ENCODE results near the gene ITGA2. TPM values are rescaled to one million over a fixed set of nuclear protein-coding genes. Genes with fewer than 3 reads are reported as not detected.
A peak's percentile ranks its signal among the peaks of the same experiment; 100 is the strongest.

The ITGA2 gene
- total RNA-seq, 3 donors from 2014 or later, result 8.0 to 20.3 (median 17.6) TPM

DNA sequence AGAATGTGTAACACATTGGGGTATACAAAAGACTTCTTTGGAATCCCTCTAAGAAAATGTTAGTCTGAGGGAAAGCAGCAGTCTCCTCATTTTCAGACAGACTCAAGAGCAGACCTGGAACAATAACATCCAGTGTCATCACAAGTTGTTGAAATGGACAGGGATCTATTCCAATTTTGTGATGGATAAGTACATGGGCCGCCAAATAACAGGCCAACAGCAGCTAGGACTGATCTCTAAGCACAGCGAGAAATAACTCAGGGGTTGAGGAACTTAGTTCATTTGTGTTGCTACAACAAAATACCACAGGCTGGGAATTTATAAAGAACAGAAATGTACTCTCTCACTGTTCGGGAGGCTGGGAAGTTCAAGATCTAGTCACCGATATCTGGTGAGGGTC, 7.6 kb upstream of the ITGA2 start:
- ATAC-seq (no peak), DNase-seq (no peak)
- intact Hi-C loops (cut with DNase I, micrococcal nuclease), result no loop called here
- Histone ChIP-seq H3K4me3 (no peak overlapping the region), H3K9me3 (peaks cover under 1% of the 10 kb centered on the region), H3K4me1 (ENCODE audit: low read depth) (no peaks in the 10 kb centered on the region), H3K36me3 (ENCODE audit: low read depth) (no peaks in the 10 kb centered on the region)
- TF ChIP-seq, protein P1, sequence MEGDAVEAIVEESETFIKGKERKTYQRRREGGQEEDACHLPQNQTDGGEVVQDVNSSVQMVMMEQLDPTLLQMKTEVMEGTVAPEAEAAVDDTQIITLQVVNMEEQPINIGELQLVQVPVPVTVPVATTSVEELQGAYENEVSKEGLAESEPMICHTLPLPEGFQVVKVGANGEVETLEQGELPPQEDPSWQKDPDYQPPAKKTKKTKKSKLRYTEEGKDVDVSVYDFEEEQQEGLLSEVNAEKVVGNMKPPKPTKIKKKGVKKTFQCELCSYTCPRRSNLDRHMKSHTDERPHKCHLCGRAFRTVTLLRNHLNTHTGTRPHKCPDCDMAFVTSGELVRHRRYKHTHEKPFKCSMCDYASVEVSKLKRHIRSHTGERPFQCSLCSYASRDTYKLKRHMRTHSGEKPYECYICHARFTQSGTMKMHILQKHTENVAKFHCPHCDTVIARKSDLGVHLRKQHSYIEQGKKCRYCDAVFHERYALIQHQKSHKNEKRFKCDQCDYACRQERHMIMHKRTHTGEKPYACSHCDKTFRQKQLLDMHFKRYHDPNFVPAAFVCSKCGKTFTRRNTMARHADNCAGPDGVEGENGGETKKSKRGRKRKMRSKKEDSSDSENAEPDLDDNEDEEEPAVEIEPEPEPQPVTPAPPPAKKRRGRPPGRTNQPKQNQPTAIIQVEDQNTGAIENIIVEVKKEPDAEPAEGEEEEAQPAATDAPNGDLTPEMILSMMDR (IDR thresholded peaks at IDR 0.05), result no peak

DNA sequence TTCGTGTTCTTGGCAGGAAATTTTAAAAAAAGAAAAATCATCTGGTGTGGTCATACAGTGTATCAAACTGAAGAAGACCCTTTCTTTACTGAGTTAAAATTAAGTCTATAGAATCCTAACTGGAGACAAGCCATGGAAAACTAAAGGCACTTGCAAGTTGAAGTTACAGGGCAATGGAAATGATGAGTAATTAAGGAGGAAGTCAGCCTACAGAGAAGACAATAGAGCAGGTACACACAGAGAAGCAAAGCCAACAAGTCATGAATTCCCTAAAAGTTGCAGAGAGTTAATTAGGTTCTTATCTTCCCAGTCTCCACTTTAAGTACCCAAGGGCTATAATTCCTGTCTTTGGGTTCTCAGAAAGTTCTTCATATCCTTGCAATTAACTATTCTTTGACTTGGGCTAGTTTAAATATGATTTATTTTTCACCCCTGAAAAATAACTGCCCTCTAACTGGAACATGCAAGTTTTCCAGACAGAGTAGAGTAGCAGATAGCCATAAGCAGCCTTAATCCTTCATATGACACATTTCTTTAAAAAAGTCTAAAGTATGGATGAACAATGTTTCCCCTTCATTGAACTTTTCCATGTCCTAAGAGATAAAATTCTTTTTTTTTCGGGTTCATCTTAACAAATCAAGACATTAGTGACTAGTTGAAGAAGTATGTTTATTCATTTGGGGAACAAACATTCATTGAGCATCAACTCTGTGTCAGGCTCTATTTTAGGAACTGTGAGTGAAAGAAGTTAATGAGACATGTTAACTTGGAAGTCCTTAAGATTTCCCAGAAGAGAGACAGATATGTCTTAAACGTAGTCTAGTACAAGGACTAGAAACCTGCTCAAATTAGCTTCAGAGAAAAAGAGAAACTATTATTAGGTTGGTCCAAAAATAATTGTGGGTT, 5.2 kb upstream of the ITGA2 start:
- TF ChIP-seq, protein P1 (IDR thresholded peaks at IDR 0.05), result no peak
- Histone ChIP-seq H3K9me3 (no peaks in the 10 kb centered on the region), H3K4me3 (no peak overlapping the region), H3K36me3 (ENCODE audit: low read depth) (no peaks in the 10 kb centered on the region), H3K4me1 (ENCODE audit: low read depth) (peaks cover 12% of the 10 kb centered on the region)
- intact Hi-C loops (cut with DNase I, micrococcal nuclease), result no loop called here
- DNase-seq, result no peak
- ATAC-seq, result no peak

DNA sequence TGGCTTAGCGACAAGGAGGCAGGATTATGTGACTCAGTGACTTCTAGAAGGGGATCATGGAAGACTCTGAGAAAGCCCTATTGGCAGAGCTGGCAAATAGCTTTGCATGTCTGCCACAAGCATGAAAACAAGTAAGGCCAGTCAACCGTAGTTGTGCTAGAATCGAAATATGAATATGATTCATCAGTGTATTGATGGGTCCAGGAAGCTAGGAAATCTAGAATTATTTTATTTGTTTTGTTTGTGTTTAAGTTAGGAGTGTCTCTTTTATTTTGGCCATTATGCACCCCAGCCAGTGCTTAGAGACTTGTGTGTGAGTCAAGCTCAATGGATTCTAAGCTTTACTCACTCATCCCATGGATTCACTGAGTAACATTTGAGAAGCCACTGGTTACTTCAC, 3.8 kb upstream of the ITGA2 start:
- ATAC-seq (no peak), DNase-seq (no peak)
- peaks cover 18% of the 10 kb centered on the region for H3K4me1 ChIP-seq (ENCODE audit: low read depth)
- H3K9me3 ChIP-seq, result no peaks in the 10 kb centered on the region
- H3K4me3 ChIP-seq, result no peak overlapping the region
- TF ChIP-seq, protein P1 (IDR thresholded peaks at IDR 0.05), result no peak
- intact Hi-C loops (cut with DNase I, micrococcal nuclease), result no loop called here
- no peaks in the 10 kb centered on the region for H3K36me3 ChIP-seq (ENCODE audit: low read depth)

DNA sequence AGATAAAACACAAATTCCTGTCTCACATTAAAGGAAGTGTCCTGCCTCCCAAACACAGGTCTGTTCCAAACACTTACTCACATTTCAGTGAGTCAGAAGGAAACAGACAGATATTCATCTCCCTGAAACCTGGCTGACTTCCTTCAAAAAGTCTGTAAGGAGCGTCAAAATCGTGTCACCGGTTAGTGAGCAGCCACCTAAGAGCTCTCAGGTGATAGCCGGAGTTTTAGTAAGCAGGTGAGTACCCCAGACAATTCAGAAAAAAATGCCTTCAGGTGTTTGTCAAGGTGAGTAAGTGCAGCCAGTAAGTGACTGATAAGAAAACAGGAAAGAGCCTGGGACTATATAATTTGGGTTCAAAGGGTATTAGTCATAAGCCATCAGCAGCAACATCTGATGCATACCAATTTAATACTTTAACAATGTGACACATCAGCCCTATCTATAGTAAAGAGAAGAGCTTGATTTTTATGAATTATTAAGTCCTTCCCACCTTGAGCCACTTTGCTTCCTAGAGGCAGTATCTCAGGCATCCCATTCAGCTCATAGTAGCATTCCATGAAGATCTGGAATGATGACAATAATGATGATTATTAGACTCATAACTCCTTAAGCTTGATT, 1.3 kb upstream of the ITGA2 start:
- ATAC-seq, result peak; percentile 61

DNA sequence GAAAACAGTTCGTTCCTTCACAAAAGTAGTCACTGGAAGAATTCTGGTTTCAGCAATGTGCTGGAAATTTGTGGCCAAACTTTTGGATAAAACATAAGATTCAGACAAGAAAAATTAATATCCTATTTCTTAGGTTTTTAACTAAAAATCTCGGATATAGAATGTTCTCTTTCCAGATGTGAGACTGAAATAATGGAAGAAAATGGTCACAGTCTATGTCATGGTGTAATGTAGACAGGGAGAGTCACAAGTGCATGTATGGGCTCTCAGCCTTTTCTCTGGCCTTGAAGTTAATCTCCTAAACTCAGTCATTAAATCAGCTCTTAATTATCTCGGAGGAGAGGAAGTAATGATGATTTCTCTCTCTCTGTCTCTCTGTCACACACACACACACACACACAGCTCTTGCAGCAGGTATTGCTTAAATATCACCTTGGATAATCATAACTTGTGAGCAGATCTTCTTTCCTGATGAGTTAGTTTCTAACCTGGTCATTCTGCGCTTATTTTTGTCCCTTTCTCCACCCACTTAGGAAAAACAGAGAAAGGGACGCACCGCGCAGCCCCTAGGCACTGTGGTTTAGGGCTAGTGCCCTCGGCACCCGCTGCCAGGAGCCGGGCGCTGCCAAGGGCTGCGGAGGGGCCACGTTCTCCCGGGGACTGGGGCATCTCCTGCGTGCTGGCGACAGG, 672 bp upstream of the ITGA2 start:
- DNase-seq, result no peak
- no peak for ATAC-seq
- intact Hi-C loops (cut with DNase I, micrococcal nuclease), result no loop called here
- no peaks in the 10 kb centered on the region for H3K36me3 ChIP-seq (ENCODE audit: low read depth)
- TF ChIP-seq, protein P1 (IDR thresholded peaks at IDR 0.05), result no peak
- H3K4me3 ChIP-seq, result peak overlapping the region; percentile 43
- H3K4me1 ChIP-seq (ENCODE audit: low read depth), result peaks cover 18% of the 10 kb centered on the region
- no peaks in the 10 kb centered on the region for H3K9me3 ChIP-seq

More for the DNA sequence above, 1.3 kb upstream of the ITGA2 start:
- H3K9me3 ChIP-seq, result no peaks in the 10 kb centered on the region
- H3K4me1 ChIP-seq (ENCODE audit: low read depth), result peaks cover 18% of the 10 kb centered on the region
- TF ChIP-seq, protein P1 (IDR thresholded peaks at IDR 0.05), result no peak
- H3K4me3 ChIP-seq, result no peak overlapping the region
- DNase-seq, result no peak
- H3K36me3 ChIP-seq (ENCODE audit: low read depth), result no peaks in the 10 kb centered on the region
- intact Hi-C loops (cut with DNase I, micrococcal nuclease), result no loop called here
